ENCODE measurements around the gene GOSR2.

Gene GOSR2

GRCh38 chr17:46925185-46925868 is 2.4 kb downstream of the GOSR2 start:
- TF ChIP-seq, protein P1, sequence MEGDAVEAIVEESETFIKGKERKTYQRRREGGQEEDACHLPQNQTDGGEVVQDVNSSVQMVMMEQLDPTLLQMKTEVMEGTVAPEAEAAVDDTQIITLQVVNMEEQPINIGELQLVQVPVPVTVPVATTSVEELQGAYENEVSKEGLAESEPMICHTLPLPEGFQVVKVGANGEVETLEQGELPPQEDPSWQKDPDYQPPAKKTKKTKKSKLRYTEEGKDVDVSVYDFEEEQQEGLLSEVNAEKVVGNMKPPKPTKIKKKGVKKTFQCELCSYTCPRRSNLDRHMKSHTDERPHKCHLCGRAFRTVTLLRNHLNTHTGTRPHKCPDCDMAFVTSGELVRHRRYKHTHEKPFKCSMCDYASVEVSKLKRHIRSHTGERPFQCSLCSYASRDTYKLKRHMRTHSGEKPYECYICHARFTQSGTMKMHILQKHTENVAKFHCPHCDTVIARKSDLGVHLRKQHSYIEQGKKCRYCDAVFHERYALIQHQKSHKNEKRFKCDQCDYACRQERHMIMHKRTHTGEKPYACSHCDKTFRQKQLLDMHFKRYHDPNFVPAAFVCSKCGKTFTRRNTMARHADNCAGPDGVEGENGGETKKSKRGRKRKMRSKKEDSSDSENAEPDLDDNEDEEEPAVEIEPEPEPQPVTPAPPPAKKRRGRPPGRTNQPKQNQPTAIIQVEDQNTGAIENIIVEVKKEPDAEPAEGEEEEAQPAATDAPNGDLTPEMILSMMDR (IDR thresholded peaks at IDR 0.05; ENCODE audit: insufficient read depth, low read depth, low read length, missing control alignments) = no peak
- DNase-seq (ENCODE audit: low read depth) = peak; percentile 41

GRCh38 chr17:46928467-46929261 is 5.7 kb downstream of the GOSR2 start:
- TF ChIP-seq, protein P1 (IDR thresholded peaks at IDR 0.05; ENCODE audit: insufficient read depth, low read depth, low read length, missing control alignments) = no peak
- DNase-seq (ENCODE audit: low read depth) = no peak
- H3K4me3 ChIP-seq (ENCODE audit: low read length) = no peak overlapping the region

More at GRCh38 chr17:46925185-46925868, 2.4 kb downstream of the GOSR2 start:
- no peak overlapping the region for H3K4me3 ChIP-seq (ENCODE audit: low read length)

- no peak overlapping the region for H3K4me3 ChIP-seq (ENCODE audit: low read length)
- TF ChIP-seq, protein P1 (IDR thresholded peaks at IDR 0.05; ENCODE audit: insufficient read depth, low read depth, low read length, missing control alignments) = no peak
- DNase-seq (ENCODE audit: low read depth) = peak; percentile 95
Observed at GRCh38 chr17:46929413-46929812, 6.5 kb downstream of the GOSR2 start.

- DNase-seq (ENCODE audit: low read depth) = no peak
- TF ChIP-seq, protein P1 (IDR thresholded peaks at IDR 0.05; ENCODE audit: insufficient read depth, low read depth, low read length, missing control alignments) = no peak
- no peak overlapping the region for H3K4me3 ChIP-seq (ENCODE audit: low read length)
Observed at GRCh38 chr17:46930051-46930450, 7.1 kb downstream of the GOSR2 start.

DNA sequence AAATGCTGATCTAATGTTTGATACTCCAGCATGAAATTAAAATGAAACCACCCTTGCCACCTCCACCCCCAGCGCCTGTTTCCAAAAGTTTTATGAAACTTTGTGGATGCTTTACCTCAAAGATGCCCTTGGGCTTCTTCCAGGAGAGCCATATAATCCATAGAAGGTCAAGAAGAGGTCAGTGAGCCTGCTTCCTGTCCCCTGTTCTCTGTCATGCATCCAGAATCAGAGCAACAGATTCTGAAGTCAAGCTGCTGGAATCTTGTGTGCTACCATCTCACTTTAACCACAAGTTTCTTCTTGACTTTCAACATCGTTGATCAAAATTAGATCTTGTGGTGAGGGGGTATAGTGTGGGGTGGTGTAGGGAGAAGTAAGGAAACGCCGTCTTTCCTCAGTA is 8.6 kb downstream of the GOSR2 start:
- DNase-seq (ENCODE audit: low read depth) = no peak
- H3K4me3 ChIP-seq (ENCODE audit: low read length) = no peak overlapping the region
- TF ChIP-seq, protein P1 (IDR thresholded peaks at IDR 0.05; ENCODE audit: insufficient read depth, low read depth, low read length, missing control alignments) = no peak

DNA sequence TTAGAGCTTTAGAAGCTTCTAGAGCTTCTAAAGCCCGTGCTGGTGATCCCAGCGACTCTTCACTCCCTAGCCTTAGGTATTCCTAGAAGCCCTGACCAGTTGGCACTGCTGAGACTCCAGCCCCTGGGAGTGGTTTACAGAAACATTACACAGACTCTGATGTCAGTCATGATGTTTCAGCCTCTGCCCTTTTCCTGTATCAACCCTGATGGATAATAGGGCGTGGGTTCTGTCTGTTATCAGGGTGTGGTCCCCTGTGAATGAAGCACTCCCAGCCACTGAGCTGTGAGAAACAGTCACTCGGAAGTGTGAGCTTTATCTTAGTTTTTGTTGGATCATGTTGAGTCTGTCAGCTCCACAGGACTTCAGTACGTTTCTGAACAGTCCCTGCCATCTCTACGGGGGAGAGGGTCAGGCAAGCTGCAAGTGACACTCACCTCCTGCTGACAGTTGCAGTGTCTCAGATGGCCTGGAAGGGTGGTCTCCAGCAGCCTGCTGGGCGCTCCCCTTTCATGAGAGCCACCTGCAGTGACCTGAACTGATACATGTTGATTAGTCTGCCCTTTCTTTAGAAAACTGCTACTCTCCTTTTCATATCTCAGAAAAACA is 12.8 kb downstream of the GOSR2 start:
- H3K4me3 ChIP-seq (ENCODE audit: low read length) = no peak overlapping the region
- peak; percentile 77 for DNase-seq (ENCODE audit: low read depth)
- TF ChIP-seq, protein P1 (IDR thresholded peaks at IDR 0.05; ENCODE audit: insufficient read depth, low read depth, low read length, missing control alignments) = no peak

All from epithelial cell of esophagus (primary cell).